ENCODE results near the gene TMEM38A. TPM values are rescaled to one million over a fixed set of nuclear protein-coding genes. Genes with fewer than 3 reads are reported as not detected.
A peak's percentile ranks its signal among the peaks of the same experiment; 100 is the strongest.
"Not testable (repeated sequence)": the region's sequence is repeated elsewhere in the genome, so short reads cannot be mapped to it uniquely, and the experiment has no call there.

The TMEM38A gene
- total RNA-seq, 3 donors from 2014 or later: 0.27 to 0.89 (median 0.45) TPM

DNA sequence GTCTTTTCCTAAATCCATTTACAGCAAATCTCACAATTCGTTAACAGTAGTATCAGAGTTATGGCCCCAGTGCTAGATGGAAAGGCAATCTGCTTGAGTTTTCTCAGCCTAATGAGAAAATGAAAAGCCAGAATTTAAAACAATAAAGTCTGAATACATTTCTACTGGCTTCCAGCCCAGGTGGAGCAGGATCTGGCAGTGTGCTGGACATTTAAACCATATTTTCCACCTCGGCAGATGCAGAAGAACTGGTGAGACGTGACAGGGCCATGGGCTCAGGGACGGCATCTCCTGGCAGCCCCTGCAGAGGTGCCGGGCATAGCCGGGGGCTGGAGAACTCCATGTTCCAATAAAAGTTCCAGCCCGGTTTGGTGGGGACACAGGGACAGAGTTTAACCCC lies 8.1 kb upstream of the TMEM38A start:
- DNase-seq: no peak
- Mint-ChIP-seq H3K4me3 (no peak overlapping the region), H3K27me3 (ENCODE audit: low read depth) (no peaks in the 10 kb centered on the region), H3K9me3 (no peaks in the 10 kb centered on the region), H3K4me1 (ENCODE audit: low read depth) (peaks cover 17% of the 10 kb centered on the region), H3K36me3 (ENCODE audit: insufficient read depth) (peaks cover 44% of the 10 kb centered on the region)
- no peak for ATAC-seq

- no peak for DNase-seq
- H3K4me3 Mint-ChIP-seq: no peak overlapping the region
- H3K36me3 Mint-ChIP-seq (ENCODE audit: insufficient read depth): peaks cover 49% of the 10 kb centered on the region
- ATAC-seq: peak; percentile 37 to 58
- H3K4me1 Mint-ChIP-seq (ENCODE audit: low read depth): peaks cover 30% of the 10 kb centered on the region
- H3K27me3 Mint-ChIP-seq (ENCODE audit: low read depth): no peaks in the 10 kb centered on the region
- no peaks in the 10 kb centered on the region for H3K9me3 Mint-ChIP-seq
Observed at GRCh38 chr19:16654140-16654539, 6.8 kb upstream of the TMEM38A start.

DNA sequence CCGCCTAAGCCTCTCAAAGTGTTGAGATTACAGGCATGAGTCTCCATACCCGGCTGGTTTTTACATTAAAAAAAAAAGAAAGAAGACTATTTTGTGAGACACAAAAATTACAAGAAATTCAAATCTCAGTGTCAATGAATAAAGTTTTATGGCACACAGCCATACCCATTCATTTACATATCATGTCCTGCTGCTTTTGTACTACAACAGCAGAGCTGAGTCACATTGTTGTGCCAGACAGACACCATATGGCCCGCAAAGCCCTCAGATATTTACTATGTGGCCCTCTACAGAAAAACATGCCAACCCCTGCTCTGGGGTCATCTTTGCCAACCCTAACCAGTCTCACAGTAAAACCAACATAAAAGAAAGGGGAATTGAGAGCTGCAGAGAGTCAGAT lies 6.3 kb upstream of the TMEM38A start:
- peaks cover 30% of the 10 kb centered on the region for H3K4me1 Mint-ChIP-seq (ENCODE audit: low read depth)
- no peak for ATAC-seq
- H3K27me3 Mint-ChIP-seq (ENCODE audit: low read depth): no peaks in the 10 kb centered on the region

DNA sequence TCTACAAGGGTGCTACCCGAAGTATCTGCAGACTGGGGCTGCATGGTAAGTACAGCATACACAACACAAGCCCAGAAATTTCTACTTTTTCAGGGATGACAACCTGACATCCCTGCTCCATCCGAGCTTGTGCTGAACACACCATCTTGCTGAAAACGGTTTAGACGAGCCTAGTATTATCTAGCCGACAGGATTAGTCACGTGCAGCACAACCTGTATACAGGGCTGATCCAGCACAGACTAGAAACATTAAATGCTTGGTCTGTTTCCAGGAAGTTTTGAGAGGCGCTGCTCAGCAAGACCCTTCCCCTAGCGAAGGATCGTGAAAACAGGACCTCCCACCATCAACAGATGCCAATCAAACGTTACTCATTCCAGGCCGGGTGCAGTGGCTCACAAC lies 5.2 kb upstream of the TMEM38A start:
- Mint-ChIP-seq H3K4me1 (ENCODE audit: low read depth) (peaks cover 27% of the 10 kb centered on the region), H3K4me3 (no peak overlapping the region), H3K9me3 (no peaks in the 10 kb centered on the region), H3K36me3 (ENCODE audit: insufficient read depth) (peaks cover 42% of the 10 kb centered on the region), H3K27me3 (ENCODE audit: low read depth) (no peaks in the 10 kb centered on the region)
- DNase-seq (no peak), ATAC-seq (no peak)

More for the DNA sequence above, 6.3 kb upstream of the TMEM38A start:
- Mint-ChIP-seq H3K9me3 (no peaks in the 10 kb centered on the region), H3K36me3 (ENCODE audit: insufficient read depth) (peaks cover 47% of the 10 kb centered on the region), H3K4me3 (no peak overlapping the region)
- no peak for DNase-seq

- no peak for ATAC-seq
- Mint-ChIP-seq H3K36me3 (ENCODE audit: insufficient read depth) (peaks cover 30% of the 10 kb centered on the region), H3K9me3 (no peaks in the 10 kb centered on the region), H3K4me3 (no peak overlapping the region), H3K4me1 (ENCODE audit: low read depth) (peaks cover 33% of the 10 kb centered on the region), H3K27me3 (ENCODE audit: low read depth) (no peaks in the 10 kb centered on the region)
- DNase-seq: no peak
Observed at GRCh38 chr19:16657384-16657783, 3.6 kb upstream of the TMEM38A start.

GRCh38 chr19:16659464-16659831 lies 1.5 kb upstream of the TMEM38A start:
- Mint-ChIP-seq H3K4me3 (peak overlapping the region; percentile 98), H3K9me3 (no peaks in the 10 kb centered on the region), H3K36me3 (ENCODE audit: insufficient read depth) (peaks cover 22% of the 10 kb centered on the region), H3K27me3 (ENCODE audit: low read depth) (no peaks in the 10 kb centered on the region), H3K4me1 (ENCODE audit: low read depth) (peaks cover 33% of the 10 kb centered on the region)
- ATAC-seq: no peak
- DNase-seq: no peak

DNA sequence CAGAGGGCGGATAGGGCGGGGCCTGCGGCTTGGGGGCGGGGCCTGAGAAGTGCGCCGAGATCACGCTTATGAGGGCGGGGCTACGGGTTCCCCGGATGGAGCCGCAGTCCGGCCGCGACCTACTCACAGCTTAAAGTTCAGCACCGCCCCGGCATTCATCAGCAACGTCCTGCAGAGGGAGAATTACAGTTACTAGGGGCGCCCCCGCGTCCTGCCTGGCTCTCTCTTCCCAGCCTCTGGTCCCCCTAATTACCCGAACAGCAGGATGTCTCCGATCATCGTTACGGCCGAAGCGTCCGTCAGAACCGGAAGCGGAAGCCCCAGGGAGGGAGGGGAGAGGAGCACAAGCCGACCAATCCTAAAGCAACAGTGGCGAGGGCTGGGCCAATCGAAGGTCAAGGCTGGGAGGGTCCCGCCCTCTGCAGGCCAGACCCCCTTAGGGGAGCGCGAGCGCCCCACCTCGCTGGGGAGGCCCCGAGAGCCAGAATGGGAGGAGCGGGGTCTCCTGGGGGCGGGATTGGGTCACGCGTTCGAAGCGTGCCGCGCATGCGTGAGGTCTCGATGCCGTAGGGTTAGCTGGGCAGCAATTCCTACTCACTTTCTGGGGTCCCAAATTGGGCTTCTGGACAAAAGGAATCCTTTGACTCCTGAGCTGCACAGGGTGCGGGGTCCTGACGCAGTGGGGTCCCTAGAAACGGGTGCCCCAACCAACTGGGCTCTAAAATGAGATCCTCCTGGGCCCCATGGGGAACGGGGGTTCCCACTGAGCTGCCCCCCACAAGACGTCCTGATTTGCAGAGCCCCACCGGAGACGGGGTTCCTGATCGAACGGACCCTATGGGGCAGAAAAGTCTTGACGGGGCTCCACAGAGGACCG lies 869 bp upstream of the TMEM38A start, which contains the start of gene SMIM7:
Gene SMIM7, minus strand, starts transcription at position 313 of the 877 bp plus-strand sequence. Its CDS starts 34 bp downstream, at position 279.
- peak; percentile 98 to 99 for ATAC-seq
- peak; percentile 98 for DNase-seq
- H3K36me3 Mint-ChIP-seq (ENCODE audit: insufficient read depth): peaks cover 17% of the 10 kb centered on the region
- H3K27me3 Mint-ChIP-seq (ENCODE audit: low read depth): no peaks in the 10 kb centered on the region
- H3K9me3 Mint-ChIP-seq: no peaks in the 10 kb centered on the region
- H3K4me3 Mint-ChIP-seq: peak within 1 kb of the TSS; percentile 98
- H3K4me1 Mint-ChIP-seq (ENCODE audit: low read depth): peaks cover 33% of the 10 kb centered on the region

DNA sequence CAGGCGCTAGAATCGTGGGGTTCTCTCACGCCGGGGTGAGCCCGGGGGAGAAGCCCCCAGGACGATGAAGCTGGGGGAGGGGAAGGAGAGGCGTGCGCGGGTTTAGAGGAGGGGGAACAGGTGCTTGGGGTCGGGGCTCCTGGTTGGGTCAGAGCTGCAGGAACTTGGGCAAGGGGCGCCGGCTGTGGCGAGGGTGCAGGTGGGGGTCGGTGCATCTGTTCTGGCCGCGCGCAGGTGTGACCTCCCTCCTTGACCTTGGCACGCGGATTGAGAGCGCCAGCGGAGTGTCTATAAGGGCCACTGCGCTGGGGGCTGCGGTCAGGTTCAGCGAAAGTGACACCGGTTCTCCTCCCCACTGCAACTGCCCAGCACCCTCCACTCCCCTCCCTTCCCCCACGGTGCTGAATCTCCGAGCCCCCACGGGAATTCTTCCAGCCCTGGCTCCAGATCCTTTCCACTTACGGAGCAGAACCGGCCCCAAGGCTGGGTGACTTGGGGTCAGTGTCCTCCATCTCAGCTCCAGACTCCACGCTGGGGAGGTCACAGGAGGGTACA lies 618 bp downstream of the TMEM38A start:
- H3K4me3 Mint-ChIP-seq: peak overlapping the region; percentile 75
- no peak for DNase-seq
- peaks cover 28% of the 10 kb centered on the region for H3K4me1 Mint-ChIP-seq (ENCODE audit: low read depth)
- no peaks in the 10 kb centered on the region for H3K27me3 Mint-ChIP-seq (ENCODE audit: low read depth)
- H3K9me3 Mint-ChIP-seq: no peaks in the 10 kb centered on the region
- peaks cover 14% of the 10 kb centered on the region for H3K36me3 Mint-ChIP-seq (ENCODE audit: insufficient read depth)
- ATAC-seq: no peak

- H3K9me3 Mint-ChIP-seq: no peaks in the 10 kb centered on the region
- H3K36me3 Mint-ChIP-seq (ENCODE audit: insufficient read depth): no peaks in the 10 kb centered on the region
- no peak overlapping the region for H3K4me3 Mint-ChIP-seq
- DNase-seq (no peak), ATAC-seq (no peak)
- no peaks in the 10 kb centered on the region for H3K27me3 Mint-ChIP-seq (ENCODE audit: low read depth)
- no peaks in the 10 kb centered on the region for H3K4me1 Mint-ChIP-seq (ENCODE audit: low read depth)
Observed at GRCh38 chr19:16668176-16668575, 7.2 kb downstream of the TMEM38A start.

DNA sequence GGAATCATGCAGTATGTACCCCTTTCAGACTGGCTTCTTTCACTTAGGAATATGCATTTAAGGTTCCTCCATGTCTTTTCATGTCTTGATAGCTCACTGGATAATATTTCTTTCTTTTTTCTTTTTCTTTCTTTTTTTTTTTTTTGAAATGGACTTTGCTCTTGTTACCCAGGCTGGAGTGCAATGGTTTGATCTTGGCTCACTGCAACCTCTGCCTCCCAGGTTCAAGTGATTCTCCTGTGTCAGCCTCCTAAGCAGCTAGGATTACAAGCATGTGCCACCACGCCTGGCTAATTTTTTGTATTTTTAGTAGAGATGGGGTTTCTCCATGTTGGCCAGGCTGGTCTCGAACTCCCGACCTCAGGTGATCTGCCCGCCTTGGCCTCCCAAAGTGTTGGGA lies 7.8 kb downstream of the TMEM38A start:
- not testable (repeated sequence) for H3K4me3 Mint-ChIP-seq; H3K9me3 Mint-ChIP-seq; DNase-seq; ATAC-seq; H3K27me3 Mint-ChIP-seq (ENCODE audit: low read depth); H3K4me1 Mint-ChIP-seq (ENCODE audit: low read depth); H3K36me3 Mint-ChIP-seq (ENCODE audit: insufficient read depth)

DNA sequence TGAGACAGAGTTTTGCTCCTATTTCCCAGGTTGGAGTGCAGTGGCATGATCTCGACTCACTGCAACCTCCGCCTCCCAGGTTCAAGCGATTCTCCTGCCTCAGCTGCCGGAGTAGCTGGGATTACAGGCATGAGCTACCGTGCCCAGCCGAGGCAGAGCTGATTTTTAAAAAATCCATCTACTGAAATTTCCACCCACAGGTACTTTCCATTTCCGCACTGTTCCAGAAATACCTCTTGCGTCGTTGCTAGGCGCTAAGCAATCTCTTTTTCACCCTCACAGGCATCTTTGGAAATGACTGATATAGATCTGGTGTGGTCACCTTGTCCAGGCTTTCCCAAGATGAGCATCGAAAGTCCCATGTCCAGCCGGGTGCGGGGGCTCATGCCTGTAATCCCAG lies 9.4 kb downstream of the TMEM38A start:
- Mint-ChIP-seq H3K4me1 (ENCODE audit: low read depth) (no peaks in the 10 kb centered on the region), H3K9me3 (no peaks in the 10 kb centered on the region), H3K27me3 (ENCODE audit: low read depth) (no peaks in the 10 kb centered on the region), H3K36me3 (ENCODE audit: insufficient read depth) (no peaks in the 10 kb centered on the region), H3K4me3 (no peak overlapping the region)
- ATAC-seq: no peak
- no peak for DNase-seq

DNA sequence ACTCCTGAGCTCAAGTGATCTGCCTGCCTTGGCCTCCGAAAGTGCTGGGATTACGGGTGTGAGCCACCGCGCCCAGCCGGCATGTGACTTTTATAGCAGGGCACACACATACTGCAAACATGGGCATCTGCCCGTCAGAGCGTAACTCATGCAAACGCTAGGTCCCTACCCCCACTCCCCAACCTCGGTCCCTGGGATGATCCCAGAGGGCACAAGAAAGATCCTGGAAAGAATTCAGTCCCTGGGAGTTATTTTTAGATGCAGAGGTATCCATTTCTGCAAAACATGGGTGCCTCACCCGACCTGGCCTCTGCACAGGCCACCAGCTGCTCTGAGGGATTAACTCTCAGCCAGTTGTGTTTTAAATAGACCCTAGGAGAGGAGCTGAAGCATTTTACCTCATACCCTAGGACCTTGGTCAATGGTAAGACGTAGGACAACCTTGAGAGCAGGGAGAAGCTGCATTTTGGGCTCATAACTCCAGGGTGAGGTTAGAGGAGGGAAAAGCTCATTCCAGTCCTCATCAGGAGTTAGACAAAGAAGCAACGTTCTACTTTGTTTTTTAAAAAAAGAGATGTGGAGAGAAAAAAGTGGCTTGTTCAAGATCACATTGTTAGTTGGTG lies 10.8 kb downstream of the TMEM38A start:
- Mint-ChIP-seq H3K4me1 (ENCODE audit: low read depth) (no peaks in the 10 kb centered on the region), H3K9me3 (no peaks in the 10 kb centered on the region), H3K36me3 (ENCODE audit: insufficient read depth) (no peaks in the 10 kb centered on the region), H3K27me3 (ENCODE audit: low read depth) (no peaks in the 10 kb centered on the region), H3K4me3 (no peak overlapping the region)
- no peak for DNase-seq
- no peak for ATAC-seq

DNA sequence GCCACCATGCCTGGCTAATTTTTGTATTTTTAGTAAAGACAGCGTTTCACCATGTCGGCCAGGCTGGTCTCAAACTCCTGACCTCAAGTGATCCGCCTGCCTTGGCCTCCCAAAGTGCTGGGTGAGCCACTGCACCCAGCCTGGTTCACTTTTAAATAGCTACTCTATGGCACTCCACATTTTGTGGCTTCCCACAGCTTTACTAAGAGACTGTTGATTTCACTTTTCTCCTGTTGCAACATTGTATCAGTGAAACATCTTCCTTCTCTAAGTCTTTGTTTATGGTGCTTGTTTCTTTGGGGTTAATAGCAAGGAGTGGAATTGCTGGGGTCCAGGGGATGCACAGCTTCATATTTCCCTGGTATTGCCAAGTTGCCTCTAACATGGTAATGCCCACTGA lies 12.3 kb downstream of the TMEM38A start:
- Mint-ChIP-seq H3K9me3 (no peaks in the 10 kb centered on the region), H3K36me3 (ENCODE audit: insufficient read depth) (no peaks in the 10 kb centered on the region), H3K4me3 (no peak overlapping the region), H3K4me1 (ENCODE audit: low read depth) (no peaks in the 10 kb centered on the region), H3K27me3 (ENCODE audit: low read depth) (no peaks in the 10 kb centered on the region)
- no peak for ATAC-seq
- no peak for DNase-seq

DNA sequence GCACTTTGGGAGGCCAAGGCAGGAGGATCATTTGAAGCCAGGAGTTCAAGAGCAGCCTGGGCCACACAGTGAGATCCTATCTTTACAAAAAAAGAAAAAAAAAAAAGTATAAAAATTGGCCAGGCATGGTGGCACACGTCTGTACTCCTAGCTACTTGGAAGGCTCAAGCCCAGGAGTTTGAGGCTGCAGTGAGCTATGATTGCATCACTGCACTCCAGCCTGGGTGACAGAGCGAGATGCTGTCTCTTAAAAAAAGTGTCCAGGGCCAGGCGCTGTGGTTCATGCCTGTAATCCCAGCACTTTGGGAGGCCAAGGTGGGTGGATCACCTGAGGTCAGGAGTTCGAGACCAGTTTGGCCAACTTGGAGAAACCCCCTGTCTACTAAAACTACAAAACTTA lies 12.9 kb downstream of the TMEM38A start:
- H3K27me3 Mint-ChIP-seq (ENCODE audit: low read depth); H3K36me3 Mint-ChIP-seq (ENCODE audit: insufficient read depth); H3K4me1 Mint-ChIP-seq (ENCODE audit: low read depth); H3K9me3 Mint-ChIP-seq; DNase-seq; H3K4me3 Mint-ChIP-seq; ATAC-seq: not testable (repeated sequence)
